AG09309 (cell line): Measurements from ENCODE around the gene TYROBP.

Source experiments
- DNase-seq: peaks from one replicate; pipeline ENCODE4 v3.0.0-alpha.2; 2010; ENCODE audit warnings: low read depth
- H3K4me3 ChIP-seq: 2 replicates; pipeline ENCODE4 v1.5.1; 2011; ENCODE audit warnings: mild to moderate bottlenecking, low read depth, low read length, moderate library complexity; ENCODE audit not compliant: control insufficient read depth
- TF ChIP-seq, protein P1 (sequence below): IDR thresholded peaks from 2 replicates; pipeline ENCODE4 v1.5.1; 2011; ENCODE audit warnings: mild to moderate bottlenecking, low read depth, low read length, inconsistent platforms; ENCODE audit not compliant: insufficient read depth, control insufficient read depth; ENCODE audit errors: missing control alignments

Gene TYROBP

DNA sequence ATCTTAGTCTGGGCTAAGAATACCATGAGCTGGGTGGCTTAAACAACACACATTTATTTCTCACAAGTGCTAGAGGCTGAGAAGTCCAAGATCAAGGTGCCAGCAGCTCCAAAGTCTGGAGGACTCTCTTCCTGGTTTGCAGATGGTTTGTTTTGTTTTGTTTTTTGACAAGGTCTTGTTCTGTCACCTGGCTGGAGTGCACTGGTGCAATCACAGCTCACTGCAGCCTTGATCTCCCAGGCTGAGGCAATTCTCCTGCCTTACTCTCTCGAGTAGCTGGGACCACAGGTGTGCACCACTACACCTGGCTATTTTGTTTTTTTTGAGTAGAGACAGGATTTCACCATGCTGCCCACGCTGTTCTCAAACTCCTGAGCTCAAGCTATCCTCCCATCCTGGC is 24.2 kb downstream of the TYROBP start:
- TF ChIP-seq, protein P1, sequence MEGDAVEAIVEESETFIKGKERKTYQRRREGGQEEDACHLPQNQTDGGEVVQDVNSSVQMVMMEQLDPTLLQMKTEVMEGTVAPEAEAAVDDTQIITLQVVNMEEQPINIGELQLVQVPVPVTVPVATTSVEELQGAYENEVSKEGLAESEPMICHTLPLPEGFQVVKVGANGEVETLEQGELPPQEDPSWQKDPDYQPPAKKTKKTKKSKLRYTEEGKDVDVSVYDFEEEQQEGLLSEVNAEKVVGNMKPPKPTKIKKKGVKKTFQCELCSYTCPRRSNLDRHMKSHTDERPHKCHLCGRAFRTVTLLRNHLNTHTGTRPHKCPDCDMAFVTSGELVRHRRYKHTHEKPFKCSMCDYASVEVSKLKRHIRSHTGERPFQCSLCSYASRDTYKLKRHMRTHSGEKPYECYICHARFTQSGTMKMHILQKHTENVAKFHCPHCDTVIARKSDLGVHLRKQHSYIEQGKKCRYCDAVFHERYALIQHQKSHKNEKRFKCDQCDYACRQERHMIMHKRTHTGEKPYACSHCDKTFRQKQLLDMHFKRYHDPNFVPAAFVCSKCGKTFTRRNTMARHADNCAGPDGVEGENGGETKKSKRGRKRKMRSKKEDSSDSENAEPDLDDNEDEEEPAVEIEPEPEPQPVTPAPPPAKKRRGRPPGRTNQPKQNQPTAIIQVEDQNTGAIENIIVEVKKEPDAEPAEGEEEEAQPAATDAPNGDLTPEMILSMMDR = no peak

DNA sequence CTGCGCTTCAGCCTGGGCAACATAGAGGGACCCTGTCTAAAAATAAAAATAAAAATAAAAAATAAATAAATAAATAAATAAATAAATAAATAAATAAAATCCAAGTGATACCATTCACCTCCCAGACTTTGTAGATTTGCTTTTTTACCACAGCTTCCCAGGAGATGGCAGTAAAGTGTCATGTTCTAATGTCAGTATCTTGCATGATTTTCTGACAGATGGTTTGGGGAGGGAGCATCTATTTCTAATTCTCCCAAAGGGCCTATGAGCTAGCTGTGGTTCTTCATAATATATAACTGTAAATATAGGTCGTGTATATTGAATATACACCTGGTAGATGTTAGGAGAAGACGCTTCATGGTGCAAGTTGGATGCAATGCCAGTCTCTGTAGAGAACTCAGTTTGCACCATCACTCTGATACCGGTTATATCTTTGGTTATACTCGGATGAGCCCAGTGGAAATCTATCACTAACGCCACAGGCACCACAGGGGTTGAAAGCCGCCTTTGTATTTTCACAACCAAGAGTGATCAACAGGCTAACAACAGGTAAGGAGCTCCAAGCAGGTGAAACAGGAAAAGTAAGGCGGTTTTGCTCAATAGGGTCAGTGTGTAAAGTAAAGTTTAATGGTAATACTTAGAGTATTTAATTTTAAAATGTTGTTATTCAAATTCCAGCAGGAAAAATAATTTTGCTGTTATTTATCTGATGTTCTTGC is 25.8 kb downstream of the TYROBP start:
- peak; percentile 66 for DNase-seq
- TF ChIP-seq, protein P1 = peak; percentile 61
- H3K4me3 ChIP-seq = no peak overlapping the region

More for the DNA sequence above, 24.2 kb downstream of the TYROBP start:
- DNase-seq = no peak
- no peak overlapping the region for H3K4me3 ChIP-seq

DNA sequence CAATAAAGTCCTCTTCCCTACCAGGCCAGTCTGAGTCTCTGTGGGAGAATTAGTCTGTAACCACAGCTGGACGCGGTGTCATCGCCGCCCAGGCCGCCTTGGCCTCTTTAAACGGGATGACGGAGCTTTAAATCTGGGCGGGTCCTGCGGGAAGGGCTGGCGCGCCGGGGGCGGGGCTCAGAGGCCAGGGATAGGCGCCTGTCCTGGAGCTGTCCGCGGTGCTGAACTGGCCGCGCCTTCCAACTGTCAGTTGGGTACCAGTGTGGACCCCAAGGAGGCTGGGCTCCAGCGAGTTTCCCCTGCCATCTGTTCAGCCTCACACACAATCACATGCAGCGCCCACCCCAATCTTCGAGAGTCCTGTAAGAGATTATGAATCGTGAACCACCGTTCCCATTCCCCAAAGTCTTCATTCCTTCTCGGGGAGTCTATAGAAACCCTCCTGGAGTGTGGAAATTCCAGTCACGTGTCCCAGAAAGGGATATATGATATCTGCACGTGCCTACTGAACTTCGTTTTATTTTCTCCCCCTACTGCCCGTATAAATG is 28.3 kb downstream of the TYROBP start:
- DNase-seq = peak; percentile 53
- H3K4me3 ChIP-seq = no peak overlapping the region
- TF ChIP-seq, protein P1 = no peak

DNA sequence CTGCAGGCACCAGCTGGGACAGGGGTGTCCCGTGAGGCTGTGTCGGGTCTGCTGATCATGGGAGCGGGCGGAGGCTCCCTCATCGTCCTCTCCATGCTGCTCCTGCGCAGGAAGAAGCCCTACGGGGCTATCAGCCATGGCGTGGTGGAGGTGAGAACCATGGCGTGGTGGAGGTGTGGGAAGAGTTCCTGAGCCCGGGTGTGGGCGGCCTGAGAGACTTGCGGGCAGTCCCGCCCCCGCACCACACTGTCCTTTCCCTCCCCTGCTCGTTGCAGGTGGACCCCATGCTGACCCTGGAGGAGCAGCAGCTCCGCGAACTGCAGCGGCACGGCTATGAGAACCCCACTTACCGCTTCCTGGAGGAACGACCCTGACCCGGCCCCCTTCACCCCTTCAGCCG is 29.0 kb downstream of the TYROBP start:
- TF ChIP-seq, protein P1 = no peak
- H3K4me3 ChIP-seq = no peak overlapping the region

DNA sequence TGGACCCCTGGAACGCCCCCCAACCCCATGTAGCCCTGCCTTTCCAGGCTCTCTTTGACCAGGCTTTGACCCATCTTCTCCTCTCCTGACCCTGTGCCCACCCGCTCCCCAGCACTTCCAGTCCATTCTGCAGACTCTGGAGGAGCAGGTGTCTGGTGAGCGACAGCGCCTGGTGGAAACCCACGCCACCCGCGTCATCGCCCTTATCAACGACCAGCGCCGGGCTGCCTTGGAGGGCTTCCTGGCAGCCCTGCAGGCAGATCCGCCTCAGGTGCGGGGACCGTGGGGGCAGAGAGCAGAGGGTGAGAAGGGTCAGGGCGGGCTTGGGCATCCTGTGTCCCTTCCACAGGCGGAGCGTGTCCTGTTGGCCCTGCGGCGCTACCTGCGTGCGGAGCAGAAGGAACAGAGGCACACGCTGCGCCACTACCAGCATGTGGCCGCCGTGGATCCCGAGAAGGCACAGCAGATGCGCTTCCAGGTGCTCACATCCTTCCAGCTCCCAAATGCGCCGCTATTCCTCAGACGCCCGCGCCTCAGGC is 33.6 kb downstream of the TYROBP start:
- TF ChIP-seq, protein P1 = no peak
- no peak overlapping the region for H3K4me3 ChIP-seq
- DNase-seq = no peak

More for the DNA sequence above, 29.0 kb downstream of the TYROBP start:
- no peak for DNase-seq

DNA sequence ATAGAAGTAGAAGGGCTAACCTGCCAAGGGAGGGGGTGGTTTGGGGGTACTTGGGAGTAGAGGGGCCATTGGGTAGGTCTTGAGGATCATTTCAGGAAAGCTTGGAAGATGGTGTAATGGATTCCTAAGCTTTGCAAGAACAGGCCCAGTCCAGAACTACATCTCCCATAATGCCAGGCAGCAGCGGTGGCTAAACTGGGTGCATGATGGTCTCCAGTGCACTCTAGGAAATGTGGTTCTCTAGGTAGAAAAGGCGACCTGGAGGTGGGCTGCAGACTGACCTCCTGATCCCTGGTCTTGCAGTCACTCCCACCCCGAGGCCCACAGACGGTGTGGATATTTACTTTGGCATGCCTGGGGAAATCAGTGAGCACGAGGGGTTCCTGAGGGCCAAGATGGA is 35.9 kb downstream of the TYROBP start:
- H3K4me3 ChIP-seq = no peak overlapping the region
- TF ChIP-seq, protein P1 = no peak
- no peak for DNase-seq
